Bladder microvascular endothelial cell (primary cell): Measurements from ENCODE around the gene SULT2A1. TPM values are rescaled to one million over a fixed set of nuclear protein-coding genes. Genes with fewer than 3 reads are reported as not detected.

Experiments
- total RNA-seq: library from RNA; depleted of rRNA; stranded (reverse); fragments of >200 nt; gene quantifications from 2 replicates; pipeline ENCODE4 v1.2.3, GENCODE V29; 2014

Gene SULT2A1, protein sequence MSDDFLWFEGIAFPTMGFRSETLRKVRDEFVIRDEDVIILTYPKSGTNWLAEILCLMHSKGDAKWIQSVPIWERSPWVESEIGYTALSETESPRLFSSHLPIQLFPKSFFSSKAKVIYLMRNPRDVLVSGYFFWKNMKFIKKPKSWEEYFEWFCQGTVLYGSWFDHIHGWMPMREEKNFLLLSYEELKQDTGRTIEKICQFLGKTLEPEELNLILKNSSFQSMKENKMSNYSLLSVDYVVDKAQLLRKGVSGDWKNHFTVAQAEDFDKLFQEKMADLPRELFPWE
- total RNA-seq, result not detected in 2 replicates

DNA sequence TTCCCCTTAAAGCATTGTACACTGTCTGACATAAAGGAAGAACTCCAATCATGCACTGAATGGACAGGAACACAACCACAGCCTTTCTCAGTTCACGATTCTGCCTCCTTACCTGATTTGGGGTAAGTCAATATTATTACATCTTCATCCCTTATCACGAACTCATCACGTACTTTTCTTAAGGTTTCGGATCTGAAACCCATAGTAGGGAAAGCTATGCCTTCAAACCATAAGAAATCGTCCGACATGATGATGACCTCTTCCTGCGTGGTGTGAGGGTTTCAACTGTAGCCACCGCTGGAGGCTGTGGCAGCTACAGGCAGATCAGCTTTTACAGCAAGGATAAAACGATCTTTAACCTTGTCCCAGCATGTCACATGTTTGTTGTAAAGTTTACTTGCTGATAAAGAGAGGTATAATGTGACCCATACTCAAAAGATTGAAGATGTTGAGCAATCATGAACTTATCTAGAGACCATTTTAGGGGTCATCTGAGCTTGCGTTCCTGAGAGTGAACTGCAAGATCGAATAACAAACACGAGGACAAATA lies at the start of gene SULT2A1:
Gene SULT2A1, minus strand, starts transcription at position 306 of the 550 bp plus-strand sequence. Its CDS starts 58 bp downstream, at position 248.

DNA sequence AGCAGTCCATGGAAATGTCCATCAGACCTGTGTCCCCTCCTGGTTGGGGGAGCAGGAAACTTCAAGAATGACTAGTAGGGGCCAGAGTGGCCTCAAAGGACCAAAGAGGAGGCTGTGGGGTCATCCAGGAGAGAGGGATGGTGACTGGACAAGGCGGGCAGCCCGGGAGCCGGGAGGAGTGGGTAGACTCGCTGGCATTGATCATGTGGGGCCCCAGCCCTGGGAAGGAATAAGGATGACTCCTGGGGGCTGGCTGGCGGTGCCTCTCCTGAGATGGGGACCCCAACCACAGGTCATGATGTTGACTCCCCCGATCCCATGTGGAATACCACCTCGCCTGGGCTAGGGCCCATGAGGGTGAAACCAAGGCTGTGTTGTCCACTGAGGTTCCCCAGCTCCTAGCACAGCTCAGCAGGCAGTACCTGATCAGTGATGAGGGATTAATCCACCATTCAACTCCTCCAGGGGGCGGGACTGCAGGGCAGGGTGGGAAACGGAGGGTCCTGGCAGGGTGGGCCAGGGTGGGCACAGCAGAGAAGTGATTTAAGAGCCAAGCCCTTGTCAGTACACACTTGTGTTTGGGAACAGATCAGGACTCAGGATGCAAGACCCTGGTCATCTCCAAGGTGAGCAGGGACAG lies 27.3 kb downstream of the SULT2A1 start, which contains the start of gene TPRX2:
Gene TPRX2, plus strand, starts transcription at position 590 of the 640 bp plus-strand sequence. Its CDS starts 12 bp downstream, at position 602.

DNA sequence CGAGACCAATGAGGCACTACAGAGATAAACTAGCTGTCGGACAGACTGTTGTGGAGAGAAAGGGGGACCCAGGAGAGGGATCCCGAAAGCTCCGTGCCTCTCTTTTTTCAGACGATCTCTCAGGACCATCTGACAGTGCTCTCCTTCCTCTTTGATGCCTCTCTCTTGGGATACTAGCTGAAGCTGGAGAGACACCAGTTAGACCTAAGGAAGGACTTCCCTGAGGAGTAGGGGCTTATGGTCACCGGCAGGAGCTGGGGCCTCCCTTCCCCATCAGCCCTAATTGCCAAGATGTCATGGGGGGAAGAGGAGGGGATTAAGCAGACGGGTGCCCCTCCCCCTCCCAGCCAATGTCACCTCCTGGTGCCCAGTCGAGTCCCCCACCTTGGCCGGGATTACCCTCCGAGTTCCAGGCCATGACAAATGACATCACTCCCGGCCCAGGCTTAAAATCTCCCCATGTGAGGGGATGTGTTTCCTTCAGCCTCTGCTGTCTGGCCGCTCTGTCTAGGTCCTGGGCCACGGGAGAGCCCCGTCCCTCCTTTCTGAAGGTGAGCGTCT lies 64.6 kb downstream of the SULT2A1 start, which contains the start of gene CRX:
Gene CRX, plus strand, starts transcription at position 478 of the 561 bp plus-strand sequence. CDS start 12,507 bp downstream, outside the sequence.

Other genes with a start within 250 kb of the SULT2A1 start
- gene EHD2, start 172.9 kb downstream of the SULT2A1 start, total RNA-seq, result 130 and 252 TPM in 2 replicates
- 63.7 and 73.7 TPM in 2 replicates for gene NOP53, start 140.8 kb downstream of the SULT2A1 start, total RNA-seq
- gene SELENOW, start 107.6 kb downstream of the SULT2A1 start, total RNA-seq, result 204 and 262 TPM in 2 replicates
- not detected in 2 replicates for gene TPRX1, start 81.8 kb downstream of the SULT2A1 start, total RNA-seq
- under 0.01 TPM in 1 of 2 replicates, not detected in the other for gene CRX, start 64.4 kb downstream of the SULT2A1 start, total RNA-seq
- not detected in 2 replicates for gene TPRX2, start 27.1 kb downstream of the SULT2A1 start, total RNA-seq
- gene BSPH1, start 105.9 kb upstream of the SULT2A1 start, total RNA-seq, result not detected in 2 replicates
- not detected in 2 replicates for gene ELSPBP1, start 108.3 kb upstream of the SULT2A1 start, total RNA-seq
- gene CABP5, start 157.8 kb upstream of the SULT2A1 start, total RNA-seq, result not detected in 2 replicates
- gene PLA2G4C, start 224.5 kb upstream of the SULT2A1 start, total RNA-seq, result 84.7 and 463 TPM in 2 replicates